Ammon's horn (tissue), 1 donor: ENCODE measurements around the gene ARSG.
A peak's percentile ranks its signal among the peaks of the same experiment; 100 is the strongest.
"Not testable (repeated sequence)": the region's sequence is repeated elsewhere in the genome, so short reads cannot be mapped to it uniquely, and the experiment has no call there.

Source experiments
- DNase-seq: peaks from one replicate; pipeline ENCODE4 v3.0.0-alpha.2; 2016; ENCODE audit warnings: low spot score

ARSG gene

GRCh38 chr17:68331932-68332331 is 40.6 kb downstream of the ARSG start:
- DNase-seq = not testable (repeated sequence)

DNA sequence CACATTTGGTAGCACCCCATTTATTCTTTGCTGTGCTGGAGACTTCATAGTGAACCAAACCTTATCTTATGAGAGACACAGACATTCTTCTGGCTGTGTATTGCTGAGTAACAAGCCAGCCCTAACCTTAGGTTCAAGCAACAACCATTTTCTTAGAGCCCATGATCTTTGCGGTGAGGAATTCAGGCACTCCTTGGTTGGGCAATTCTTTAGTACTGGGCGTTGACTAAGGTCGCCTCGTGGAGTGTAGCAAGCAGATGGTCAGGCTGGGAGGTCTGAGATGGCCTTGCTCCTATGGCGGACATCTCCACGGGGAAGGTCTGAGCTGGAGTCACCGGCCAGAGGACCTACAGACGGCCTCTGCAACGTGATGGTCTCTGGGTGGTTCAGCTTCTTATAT is 43.1 kb downstream of the ARSG start:
- DNase-seq = no peak

- no peak for DNase-seq
Measured at GRCh38 chr17:68341482-68341881, 50.2 kb downstream of the ARSG start.

DNA sequence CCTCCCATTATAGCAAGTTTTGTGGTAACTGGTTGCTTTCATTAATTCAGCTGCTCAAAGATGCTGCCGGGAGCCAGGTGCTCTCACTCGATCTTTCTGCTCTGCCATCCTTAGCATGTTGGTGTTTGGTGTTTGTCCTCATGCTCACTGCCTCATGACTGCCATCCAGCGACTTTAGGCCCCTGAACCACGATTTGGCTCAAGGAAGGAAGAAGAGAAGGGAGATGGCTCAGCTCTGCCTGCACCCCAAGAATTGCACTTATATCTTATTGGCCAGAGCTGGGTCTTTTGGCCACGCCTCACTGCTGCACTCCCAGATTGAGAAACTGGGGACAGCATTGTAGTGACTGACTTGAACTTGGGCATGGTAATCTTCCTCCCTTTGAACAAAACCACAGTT is 52.7 kb downstream of the ARSG start:
- no peak for DNase-seq

- no peak for DNase-seq
Measured at GRCh38 chr17:68344701-68345136, 53.4 kb downstream of the ARSG start.

- peak; percentile 35 for DNase-seq
Measured at GRCh38 chr17:68346448-68346847, 55.2 kb downstream of the ARSG start.

DNA sequence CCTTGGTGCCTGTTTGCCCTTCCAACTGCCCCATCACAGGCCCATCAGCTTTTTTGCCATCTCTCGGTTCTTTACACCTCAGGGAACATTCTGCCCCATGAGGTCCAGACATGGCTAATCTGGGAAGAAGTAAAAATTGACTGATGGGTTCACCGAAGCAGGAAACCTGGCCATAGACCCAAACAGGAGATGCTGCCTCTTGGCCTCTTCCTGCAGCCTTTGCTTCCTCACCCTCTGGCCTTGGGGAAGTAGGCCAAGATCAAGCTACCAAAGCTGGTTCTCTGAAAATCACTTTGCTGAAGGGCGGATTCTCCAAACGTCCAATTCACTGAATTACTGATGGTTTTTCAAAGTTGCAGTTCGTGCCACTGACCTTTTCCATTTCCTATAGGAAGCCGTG is 56.1 kb downstream of the ARSG start:
- DNase-seq = no peak

GRCh38 chr17:68349157-68349556 is 57.9 kb downstream of the ARSG start:
- DNase-seq = no peak

DNA sequence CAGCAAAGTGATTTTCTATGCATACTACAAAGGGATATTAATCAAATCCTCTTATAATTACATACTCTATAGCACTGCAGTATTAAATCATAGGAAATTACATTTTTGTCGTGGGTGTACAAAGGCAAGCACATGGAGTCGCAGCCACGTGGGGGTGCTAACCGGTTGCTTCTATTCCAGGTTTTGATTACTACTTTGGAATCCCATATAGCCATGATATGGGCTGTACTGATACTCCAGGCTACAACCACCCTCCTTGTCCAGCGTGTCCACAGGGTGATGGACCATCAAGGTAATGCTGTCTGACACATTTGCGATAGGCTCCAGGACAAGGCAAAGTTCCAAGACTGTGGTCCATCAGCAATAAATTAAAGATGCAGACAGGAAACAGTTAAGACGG is 60.1 kb downstream of the ARSG start:
- DNase-seq = no peak

- no peak for DNase-seq
Measured at GRCh38 chr17:68352041-68352440, 60.7 kb downstream of the ARSG start.

DNA sequence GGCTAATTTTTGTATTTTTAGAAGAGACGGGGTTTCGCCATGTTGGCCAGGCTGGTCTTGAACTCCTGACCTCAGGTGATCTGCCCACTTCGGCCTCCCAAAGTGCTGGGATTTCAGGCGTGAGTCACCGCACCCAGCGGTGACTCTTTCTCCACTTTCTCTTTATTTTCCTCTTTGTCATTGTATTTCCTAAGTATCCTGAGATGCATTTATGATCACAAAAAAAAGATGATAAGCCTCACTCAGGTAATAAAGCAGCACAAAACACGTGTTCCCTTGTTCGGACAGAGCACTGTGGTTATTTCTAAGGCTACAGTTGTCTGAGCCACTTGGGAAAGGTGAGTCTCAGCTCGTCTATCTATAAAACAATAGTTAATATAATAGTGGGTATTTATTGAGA is 61.4 kb downstream of the ARSG start:
- not testable (repeated sequence) for DNase-seq

- no peak for DNase-seq
Measured at GRCh38 chr17:68353111-68353521, 61.8 kb downstream of the ARSG start.

DNA sequence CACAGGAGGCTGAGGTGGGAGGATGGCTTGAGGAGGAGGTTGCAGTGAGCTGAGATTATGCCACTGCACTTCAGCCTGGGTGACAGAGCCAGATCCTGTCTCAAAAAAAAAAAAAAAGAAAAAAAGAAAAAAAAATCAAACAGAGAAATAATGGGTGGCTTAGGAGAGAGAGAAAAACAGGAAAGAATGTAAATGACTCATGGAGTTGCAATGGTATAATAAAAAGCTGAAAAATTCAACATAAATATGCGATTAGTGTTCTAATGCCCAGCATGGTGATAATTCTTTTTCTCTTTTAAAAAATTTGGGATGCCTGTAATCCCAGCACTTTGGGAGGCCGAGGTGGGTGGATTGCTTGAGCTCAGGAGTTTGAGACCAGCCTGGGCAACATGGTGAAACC is 63.0 kb downstream of the ARSG start:
- not testable (repeated sequence) for DNase-seq

DNA sequence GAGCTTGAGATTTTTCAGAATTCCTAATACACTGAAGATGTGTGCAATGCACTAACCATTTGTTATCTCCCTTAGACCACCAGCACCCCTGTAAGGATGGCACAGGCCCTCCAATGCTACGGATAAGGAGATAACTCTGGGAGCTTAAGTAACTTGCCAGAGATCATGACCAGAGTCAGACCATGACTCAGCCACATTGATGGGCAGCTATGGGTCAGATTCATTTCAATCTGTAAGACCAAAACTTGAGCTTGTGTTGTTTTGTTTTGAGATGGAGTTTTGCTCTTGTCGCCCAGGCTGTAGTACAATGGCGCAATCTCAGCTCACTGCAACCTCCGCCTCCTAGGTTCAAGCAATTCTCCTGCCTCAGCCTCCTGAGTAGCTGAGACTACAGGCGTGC is 63.8 kb downstream of the ARSG start:
- DNase-seq = not testable (repeated sequence)

DNA sequence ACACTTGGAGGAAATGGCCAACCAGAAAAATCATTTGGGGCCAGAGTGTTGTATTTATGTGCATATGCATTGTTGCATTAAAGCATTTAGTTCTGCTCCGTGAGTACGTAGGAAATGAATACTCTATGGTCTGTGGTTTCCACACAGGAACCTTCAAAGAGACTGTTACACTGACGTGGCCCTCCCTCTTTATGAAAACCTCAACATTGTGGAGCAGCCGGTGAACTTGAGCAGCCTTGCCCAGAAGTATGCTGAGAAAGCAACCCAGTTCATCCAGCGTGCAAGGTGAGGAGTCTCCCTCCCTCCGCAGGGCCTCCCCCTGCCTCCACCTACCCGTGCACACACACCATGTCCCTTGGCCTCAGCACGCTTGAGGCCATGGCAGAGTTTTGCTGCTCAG is 65.2 kb downstream of the ARSG start:
- DNase-seq = no peak

GRCh38 chr17:68356949-68357455 is 65.7 kb downstream of the ARSG start:
- DNase-seq = no peak

DNA sequence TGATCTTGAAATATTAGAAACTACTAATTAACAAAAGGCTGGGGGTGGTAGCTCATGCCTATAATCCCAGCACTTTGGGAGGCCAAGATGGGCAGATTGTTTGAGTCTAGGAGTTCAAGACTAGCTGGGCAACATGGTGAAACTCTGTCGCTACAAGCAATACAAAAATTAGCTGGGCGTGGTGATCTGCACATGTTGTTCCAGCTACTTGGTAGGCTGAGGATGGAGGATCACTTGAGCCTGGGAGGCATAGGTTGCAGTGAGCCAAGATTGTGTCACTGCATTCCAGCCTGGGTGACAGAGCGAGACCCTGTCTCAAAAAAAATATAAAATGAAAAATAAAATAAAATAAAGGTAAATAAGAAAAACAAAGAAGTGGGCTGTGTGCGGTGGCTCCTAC is 66.6 kb downstream of the ARSG start:
- no peak for DNase-seq

DNA sequence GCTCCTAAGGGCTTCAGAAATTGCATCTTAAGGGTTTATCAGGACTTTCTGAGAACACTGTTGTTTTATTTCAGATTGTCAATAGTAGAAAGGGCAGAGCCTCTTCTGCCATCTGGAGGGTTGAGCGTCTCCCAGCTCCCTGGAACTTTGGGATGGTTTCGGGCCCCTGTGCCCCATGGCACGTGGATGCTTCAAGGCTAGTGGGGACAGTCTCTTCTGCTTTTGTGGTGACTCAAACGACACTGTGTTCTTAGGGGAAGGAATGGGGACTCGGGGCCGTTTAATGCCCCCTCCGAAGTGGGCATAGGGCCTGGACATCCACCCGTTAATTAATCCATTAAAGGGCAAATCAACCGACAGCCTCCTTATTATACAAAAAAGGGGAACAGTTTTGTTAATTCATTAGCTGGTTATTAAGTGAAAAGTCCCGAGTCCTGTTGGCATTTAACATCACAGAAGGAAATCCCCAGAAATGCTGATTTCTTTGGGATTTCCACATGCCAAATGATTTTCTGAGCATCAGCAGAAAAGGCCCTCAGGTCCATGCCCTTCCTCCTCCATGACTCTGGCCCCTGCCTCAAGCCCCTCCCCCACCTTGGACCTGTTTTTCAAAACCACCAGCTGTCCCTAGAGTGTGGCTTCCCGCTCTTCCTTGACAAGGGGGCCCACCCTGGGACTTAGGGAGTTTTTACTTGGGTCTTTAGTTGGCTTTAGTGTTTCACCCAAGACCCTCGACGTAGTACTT is 68.7 kb downstream of the ARSG start:
- no peak for DNase-seq

- no peak for DNase-seq
Measured at GRCh38 chr17:68365469-68365868, 74.2 kb downstream of the ARSG start.

DNA sequence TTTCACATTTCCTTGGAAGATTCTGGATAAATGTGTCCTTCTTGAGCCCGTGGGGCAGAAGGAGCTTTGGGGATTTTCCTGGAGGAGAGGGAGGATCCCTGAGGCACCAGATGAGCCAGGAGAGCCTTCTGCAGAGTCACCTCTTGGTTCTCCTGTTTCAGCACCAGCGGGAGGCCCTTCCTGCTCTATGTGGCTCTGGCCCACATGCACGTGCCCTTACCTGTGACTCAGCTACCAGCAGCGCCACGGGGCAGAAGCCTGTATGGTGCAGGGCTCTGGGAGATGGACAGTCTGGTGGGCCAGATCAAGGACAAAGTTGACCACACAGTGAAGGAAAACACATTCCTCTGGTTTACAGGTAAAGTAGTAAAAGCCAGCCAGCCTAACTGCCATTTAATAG is 77.1 kb downstream of the ARSG start:
- no peak for DNase-seq

DNA sequence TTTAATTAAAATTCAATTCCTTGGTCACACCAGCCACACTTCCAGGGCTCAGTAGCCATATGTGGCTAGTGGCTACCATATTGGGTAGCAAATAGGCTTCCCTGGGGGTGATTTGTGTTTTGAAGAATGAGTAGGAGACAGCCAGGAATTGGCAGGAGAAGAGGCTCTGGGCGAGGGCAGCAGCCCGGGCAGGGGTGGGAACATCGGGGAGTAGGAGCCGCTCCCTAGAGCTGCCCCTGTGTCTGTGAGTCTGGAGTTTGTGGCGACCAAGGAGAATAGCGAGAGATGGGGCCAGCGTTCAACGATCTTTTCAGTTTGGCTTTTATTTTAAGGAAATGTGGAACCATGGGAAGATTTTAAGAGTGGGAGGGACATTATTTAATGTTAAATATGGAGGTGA is 84.3 kb downstream of the ARSG start:
- DNase-seq = no peak

DNA sequence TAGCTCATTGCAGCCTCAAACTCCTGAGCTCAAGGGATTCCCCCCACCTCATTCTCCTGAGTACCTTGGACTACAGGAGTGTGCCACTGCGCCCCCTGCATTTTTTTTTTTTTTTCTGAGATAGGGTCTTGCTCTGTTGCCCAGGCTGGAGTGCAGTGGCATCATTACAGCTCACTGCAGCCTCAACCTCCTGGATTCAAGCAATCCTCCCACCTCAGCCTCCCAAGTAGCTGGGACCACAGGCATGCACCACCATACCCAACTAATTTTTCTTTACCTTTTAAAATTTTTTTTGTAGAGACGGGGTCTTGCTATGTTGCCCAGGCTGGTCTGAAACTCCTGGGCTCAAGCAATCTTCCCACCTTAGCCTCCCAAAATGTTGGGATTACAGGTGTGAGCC is 84.9 kb downstream of the ARSG start:
- DNase-seq = not testable (repeated sequence)

- DNase-seq = no peak
Measured at GRCh38 chr17:68377771-68378267, 86.5 kb downstream of the ARSG start.
